SIG-M5 treated with dmso at 0.1 percent for 504 hours (cell line): ENCODE data around the gene FRMD7.
"Not testable (repeated sequence)": the region's sequence is repeated elsewhere in the genome, so short reads cannot be mapped to it uniquely, and the experiment has no call there.

Experiments
- DNase-seq: peaks from one replicate; lab custom pipeline; 2025; ENCODE audit not compliant: unreplicated experiment; lab: John Stamatoyannopoulos, UW

Gene FRMD7

DNA sequence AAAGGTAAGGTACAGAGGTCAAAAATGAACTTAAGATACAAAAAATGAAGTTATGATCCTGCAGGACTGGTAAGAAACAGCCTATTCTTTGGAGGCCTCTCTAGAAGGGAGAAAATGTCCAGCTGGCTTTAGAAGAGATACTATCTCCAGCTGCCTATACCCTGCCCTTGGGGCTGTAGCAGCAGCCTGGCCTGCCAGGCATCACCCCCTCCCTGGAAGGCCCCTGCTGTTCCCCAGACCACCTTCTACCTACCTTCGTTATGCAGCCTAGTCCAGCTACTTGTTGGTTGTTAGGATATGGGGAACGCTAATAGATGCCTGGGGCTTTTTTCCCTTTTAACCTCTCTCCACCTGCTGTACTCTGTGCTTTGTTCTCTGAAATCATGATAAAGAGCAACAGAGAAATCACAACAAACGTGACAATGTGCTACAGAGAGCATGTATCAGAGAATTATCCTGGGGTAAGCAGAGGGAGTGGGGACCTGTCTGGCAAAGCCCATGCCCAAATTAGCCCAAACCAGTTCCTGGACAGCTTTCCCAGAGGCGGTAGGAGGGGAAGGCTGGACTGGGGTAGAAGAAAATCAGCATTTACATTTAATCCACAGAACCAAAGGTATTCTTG is 34.5 kb downstream of the FRMD7 start:
- no peak for DNase-seq

DNA sequence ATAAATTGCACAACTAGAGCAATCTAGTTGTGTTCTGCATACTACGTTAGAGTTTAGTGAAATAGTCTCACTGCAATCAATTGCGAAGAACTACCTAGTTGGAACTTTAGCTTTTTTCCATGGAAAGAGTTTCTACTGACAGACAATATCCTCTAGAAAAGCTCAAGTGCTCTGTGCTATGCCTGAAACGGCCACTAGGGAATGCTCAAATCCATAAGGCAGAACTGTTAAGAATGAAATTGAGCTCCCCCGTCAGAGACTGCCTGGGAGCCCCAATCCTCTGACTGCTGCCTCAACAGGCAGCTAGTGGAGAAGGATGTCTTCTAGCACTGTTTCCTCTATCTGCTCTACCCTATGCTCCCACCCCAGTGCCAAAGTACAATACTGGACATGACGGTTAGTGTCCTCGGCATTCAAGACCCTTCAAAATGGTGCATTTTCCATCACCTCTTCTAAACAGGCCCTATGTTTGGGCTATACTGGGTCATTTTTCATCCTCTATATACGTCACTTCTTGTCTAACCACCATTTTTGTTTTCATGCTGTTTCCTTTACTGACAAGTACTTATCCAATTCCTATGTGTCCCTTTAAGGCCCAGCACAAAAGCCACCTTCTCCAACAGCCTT is 35.3 kb downstream of the FRMD7 start:
- DNase-seq, result peak; percentile 62

DNA sequence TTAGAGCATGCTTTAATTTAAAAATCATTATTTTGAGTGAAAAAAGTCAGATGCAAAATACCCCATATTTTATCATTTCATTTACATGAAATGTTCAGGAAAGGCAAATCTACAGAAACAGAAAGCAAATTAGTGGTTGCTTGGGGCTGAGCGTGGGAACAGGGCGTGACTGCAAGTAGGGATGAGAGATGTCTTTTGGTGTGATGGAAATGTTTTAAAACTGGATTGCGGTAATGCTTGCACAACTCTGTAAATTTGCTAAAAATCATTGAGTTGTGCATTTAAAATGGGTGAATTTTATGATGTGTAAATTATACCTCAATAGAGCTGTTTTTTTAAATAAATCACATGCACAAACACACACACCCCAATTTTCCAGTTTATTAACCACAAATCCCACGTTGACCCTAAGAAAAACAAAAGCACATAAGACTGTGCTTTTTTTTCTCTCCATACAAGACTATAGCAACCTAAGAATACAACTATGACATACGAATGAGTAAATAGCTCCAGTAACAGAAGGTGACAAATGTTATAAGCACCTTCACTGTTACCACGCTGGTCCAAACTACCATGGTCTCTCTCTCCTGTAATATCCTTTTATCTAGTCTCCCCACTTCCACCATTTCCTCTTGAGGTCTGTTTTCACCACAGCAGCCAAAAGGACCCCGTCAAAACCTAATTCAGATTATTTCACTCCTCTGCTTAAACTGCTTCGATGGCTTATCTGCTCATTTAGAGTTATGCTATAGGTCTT is 37.2 kb downstream of the FRMD7 start:
- peak; percentile 34 for DNase-seq

DNA sequence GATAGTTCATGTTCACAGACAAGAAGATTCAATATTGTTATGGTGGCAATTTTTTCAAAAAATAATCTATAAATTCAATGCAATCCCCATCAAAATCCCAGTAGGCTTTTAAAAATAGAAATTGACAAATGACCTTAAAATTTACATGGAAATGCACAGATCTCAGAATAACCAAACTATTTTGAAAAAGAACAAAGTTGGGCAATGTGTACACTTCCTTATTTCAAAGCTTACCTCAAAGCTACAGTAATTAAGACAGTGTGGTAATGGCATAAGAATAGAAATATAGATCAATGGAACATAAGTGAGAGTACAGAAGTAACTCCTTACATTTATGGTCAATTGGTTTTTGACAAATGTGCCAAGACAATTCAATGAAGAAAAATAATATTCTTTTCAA is 39.0 kb downstream of the FRMD7 start:
- DNase-seq, result peak; percentile 65

DNA sequence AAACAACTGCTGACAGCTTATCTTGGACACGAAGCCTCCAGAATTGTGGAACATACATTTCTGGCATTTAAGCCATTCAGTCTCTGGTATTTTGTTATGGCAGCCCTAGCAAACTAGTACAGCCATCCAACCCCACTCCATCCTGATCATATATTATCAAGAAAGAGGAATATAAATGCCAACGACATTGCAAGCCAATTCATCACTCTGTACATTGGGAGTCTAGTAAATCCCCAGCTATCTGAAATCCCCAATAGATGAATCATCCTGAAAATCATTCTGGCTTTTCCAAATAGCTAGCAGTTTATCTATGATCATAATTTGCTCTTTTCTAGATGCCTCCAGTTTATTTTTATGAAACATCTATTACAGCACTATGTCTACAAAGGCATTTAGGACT is 41.1 kb downstream of the FRMD7 start:
- DNase-seq, result no peak

DNA sequence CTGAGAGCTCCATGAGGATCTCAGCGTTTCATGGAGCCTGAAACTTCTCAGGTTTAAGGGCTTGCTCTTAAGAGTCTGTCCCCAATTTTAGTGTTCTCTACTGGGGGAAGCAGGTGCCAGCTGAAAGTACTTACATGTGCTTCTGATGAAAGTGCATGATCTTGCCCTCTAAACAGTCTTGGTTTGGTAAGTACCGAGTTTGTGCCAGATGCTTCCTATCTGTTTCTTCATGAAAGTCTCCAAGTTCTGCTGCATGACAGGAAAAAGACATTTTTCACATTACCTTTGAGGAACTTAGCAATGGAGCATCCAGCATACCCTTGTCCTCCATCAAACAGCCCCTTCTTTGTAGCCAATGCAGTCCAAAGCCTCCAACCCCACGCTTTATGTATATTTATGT is 42.0 kb downstream of the FRMD7 start:
- no peak for DNase-seq

DNA sequence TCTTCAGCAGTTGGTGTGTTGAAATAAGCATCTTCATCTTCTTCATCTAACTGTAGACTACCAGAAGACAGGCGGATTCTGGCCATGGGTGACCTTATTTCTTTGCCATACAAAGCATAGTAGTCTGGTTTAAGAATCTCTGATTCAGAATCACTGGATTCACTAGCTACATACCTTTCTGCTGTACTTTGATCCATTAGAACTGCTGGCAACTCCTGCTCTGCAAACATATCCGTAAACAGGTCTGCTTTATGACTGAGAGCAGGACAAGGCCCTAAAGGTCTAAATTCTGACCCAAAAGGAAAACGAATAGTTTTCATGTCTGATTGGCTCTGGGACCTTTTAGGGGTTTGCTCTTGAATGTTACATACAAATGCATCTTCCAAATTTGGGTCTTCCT is 49.9 kb downstream of the FRMD7 start:
- DNase-seq, result no peak

DNA sequence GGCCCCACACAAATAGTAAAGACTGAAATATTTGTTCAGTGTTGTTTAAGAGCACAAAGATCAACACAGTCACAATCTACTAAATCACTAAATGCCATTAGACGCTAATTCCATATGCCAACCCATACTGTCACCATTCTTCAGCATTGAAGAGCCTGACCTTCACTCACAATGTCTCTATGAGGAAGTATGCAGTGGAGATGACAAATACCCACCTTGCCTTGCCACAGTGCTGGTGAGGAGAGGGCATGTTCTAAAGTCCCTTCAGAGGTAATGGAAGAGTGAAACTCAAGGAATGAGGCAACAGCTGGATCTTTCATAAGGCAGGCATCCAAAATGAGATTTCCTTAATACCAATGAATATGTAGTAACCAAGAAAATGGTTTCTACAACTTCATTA is 50.4 kb downstream of the FRMD7 start:
- DNase-seq, result no peak

DNA sequence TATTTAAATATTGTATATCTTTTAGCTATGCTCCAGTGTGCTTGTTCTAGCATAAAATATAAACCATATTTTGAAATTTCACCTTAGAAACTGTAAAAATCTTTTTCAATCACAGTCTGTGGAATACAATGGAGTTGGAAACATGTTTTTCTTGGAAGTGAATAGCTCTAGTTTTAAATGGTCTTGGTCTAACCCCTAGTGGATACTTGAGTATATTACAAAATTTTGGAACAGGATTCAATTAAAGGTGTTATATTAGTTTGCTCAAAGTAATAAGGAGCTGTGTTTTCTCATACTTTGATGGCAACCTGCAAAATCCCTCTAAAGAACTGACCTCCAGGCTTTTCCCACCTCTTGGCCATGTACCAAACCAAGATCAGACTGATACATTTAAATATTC is 56.6 kb downstream of the FRMD7 start:
- peak; percentile 2 for DNase-seq

DNA sequence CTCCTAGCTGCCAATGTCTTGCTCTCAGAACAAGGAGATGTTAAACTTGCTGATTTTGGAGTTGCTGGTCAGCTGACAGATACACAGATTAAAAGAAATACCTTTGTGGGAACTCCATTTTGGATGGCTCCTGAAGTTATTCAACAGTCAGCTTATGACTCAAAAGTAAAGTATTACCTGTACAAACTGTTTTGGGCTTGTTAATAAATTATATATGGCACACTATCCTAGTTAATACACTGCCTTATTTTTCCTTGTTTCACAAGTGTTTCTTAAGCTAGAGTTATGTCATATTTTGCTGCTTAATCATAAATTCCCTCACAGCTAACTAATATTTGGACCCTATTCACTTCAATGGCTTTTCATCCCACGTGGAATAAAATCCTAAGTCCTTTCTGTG is 59.4 kb downstream of the FRMD7 start:
- DNase-seq, result no peak

DNA sequence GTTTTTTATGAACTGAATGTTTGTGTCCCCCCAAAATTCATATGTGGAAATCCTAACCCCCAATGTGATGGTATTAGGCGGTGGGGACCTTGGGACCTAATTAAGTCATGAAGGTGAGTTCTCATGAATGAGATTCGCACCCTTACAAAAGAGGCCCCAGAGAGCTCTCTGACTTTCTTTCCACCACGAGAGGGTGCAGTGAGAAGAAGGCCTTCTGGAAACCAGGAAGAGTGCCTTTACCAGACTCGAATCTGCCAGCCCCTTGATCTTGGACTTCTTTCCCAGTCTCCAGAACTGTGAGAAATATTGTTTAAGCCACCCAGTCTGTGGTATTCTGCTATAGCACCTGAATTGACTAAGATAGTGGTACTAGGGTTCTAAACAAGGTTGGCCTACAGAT is 64.0 kb downstream of the FRMD7 start:
- DNase-seq, result no peak

DNA sequence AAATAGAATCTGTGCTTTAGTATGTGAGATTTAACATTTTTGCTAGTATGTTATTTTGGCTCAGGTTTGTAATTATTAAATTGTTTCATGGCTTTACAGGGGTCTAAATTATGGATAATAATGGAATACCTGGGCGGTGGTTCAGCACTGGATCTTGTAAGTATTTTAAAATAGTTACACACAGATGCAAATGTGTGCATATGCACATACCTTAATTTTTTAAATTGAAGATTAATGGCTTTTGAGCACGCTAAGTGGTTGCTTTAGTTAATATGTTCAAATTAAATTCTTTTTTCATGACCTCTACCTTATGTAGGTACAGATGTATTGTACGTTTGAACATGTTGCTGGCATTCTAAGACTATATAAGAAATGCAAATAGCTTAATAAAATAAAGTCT is 64.5 kb downstream of the FRMD7 start:
- DNase-seq, result no peak

DNA sequence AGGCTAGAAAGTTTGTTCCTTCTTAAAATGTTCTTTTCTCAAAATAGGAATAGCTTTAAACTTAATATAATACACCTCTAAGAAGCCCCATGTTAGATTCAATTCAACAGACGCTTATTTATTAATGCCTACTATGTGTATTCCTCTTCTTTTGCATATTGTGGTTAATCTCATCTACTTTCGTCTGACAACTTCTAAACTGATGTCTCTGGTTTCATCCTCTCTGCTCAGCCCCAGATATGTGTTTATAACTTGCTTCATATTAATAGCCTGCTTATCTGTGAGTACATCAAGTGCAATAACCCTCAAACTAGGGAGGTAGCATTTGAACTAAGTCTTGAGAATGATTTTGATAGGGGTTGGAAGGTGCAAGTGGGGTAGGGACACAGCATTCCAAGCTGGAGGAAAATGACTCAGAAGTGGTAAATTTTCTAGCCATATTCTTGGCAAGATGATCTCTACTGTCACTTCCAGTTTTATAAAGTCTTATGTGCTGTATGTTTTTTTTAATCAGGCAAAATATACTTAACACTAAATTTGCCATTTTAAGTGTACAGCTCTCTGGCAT is 67.8 kb downstream of the FRMD7 start:
- no peak for DNase-seq

DNA sequence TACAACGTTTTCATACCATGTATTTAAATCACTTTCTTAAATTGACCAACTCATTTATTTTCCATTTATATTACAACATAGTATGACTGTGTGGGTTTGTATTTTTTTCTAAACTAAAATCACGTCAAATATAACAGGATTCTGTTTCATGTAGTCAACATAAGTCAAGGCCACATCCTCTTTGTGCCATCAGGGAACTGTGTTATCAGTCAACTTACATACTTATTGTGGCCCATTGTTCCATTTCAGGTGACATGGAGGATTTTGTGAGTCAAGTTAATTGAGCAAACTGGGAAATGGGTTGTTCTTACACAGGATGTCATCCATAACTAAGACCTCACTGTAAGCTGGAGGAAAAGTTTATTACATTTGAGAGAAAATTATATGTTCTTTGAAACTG is 68.8 kb downstream of the FRMD7 start:
- no peak for DNase-seq

DNA sequence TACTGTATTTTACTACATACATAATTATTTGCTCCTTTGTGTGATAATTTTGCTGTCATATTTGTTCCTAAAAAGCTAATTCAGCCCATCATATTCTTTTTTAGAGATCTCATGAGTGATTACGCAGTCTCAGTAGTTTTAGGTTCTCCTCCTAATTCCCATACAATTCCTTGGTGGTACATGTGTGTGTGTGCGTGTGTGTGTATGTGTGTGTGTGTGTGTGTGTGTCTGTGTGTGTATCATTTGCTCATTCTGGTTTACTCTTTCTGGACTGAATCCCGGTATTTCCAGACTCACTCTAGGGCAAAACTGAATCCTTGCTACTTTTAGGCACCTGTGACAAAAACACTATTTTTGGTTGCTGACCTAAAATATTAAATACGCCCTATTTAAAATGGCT is 69.8 kb downstream of the FRMD7 start:
- DNase-seq, result no peak

DNA sequence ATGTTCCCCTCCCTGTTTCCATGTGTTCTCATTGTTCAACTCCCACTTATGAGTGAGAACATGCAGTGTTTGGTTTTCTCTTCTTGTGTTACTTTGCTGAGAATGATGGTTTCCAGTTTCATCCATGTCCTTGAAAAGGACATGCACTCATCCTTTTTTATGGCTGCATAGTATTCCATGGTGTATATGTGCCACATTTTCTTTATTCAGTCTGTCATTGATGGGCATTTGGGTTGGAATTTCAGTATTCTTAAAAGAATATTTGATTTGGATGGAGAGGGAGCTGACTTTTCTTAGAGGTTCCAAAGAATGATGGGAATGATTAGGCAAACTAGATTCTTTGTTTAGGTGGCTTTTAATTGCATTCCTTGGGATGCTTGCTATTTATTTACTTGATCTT is 76.0 kb downstream of the FRMD7 start:
- DNase-seq, result not testable (repeated sequence)

DNA sequence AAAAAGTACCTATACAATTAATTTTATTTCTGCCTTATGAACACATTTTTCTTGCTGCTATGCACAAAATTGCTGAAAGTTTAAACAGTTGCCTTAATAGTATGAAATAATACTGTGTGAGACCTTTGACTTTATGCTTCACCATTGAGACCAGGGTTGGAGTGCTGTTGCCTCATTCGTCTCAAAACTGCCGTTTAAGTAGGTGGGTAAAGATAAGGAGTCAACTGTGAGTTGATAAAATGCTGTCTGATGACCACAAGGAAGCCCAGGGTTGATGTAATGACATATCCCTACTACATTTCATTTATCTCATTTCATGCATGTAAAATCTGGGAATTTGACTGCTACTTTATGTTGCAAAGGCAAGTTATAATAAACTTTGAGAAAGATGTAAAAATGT is 81.3 kb downstream of the FRMD7 start:
- no peak for DNase-seq

DNA sequence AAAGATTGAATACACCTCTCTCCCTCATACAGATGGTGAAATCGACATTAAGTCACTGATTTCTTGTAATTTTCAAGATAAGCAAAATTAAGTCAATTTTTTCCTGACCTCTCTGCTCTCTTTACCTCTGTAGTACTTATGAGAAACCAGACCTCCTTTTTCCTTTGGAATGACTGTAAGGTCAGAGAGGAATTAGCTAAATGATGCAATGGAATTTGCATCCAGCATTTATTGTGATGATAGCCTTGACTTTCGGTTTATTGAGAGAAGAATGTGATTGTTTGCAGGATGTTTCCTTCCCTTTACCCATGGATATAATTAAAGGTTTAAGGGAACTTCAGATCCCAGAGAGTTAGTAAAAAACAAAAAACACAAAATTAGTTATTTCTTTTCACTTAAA is 82.4 kb downstream of the FRMD7 start:
- DNase-seq, result no peak

DNA sequence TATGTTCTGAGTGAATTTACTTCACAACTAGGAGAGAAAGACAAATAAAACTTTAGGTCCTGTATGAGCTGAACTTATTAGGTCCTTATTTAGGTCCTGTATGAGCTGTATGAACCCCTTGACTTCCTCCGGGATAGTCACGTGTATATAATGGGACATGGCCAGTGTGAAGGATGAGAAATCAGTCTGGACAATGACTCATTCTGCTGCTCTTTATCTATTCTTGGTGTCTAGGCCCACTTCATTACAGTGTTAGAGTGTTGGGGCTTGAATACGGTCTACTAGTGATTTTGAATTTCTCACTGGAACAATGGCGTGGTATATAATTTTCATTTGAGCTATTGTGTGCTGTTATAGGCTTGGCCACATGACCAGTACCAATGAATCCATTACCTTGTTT is 82.9 kb downstream of the FRMD7 start:
- DNase-seq, result no peak

DNA sequence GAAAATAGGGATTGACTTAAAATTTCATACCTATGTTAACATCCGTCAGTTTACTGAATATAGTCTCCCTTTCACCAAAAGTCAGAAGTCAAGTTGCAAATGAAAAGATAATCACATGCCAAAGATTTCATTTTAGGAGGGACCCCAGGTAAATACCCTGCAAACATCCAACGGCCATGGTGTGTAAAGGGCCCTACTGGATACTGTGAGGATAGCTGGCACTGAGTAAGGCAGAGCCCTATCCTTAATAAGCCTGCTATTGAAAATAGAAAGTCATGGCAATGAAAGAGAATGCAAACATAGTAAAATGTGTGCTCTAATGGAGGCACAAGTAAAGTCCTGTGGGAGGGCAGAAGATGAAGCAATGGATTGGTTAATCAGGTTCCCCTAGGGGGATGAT is 83.8 kb downstream of the FRMD7 start:
- no peak for DNase-seq

DNA sequence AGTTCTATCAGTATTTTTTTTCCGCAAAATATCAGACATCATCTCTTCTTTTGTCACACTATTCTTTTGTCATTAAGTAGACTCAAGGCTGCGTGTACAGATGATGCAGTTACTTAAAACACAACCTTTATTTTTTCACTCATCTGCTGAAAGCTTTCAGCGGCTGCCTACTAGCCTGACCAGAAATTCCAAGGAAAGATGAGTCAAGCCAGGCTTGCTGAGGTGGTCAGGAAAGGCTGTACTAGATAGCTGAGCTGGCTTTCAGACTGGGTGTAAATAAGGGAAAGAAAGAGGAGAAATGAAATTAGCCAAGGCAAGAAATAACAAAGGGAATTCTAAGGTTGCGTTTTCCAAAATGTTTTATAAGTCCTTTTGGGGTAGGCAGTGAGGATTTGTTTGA is 86.8 kb downstream of the FRMD7 start:
- DNase-seq, result no peak

DNA sequence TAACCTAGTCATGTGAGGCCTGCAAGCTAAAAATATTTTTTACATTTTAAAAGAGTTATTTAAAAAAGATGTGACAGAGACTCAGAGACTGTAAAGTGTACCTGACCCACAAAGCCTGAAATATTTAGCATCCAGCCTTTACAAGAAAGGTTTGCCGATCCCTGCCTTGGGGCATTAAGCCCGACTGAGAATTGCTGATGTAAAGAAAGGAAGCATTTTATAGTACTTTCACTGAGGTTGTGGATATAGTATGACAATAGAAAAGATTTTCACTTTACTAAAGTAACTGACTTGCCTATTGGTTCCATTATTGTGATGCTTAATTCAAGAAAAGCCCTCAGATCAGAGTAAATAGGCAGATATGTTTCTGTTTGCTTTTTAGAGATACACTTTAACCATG is 87.8 kb downstream of the FRMD7 start:
- DNase-seq, result no peak
